HepG2 (cell line): ENCODE data around the gene PIP5K1C. TPM values are rescaled to one million over a fixed set of nuclear protein-coding genes. Genes with fewer than 3 reads are reported as not detected.

Experiments
- ADNP ChIP-seq: sonication (generic); formaldehyde crosslinking; IDR thresholded peaks from 2 replicates; pipeline ENCODE4 v1.4.0; 2020; ENCODE audit warnings: missing genetic modification reagents
- BRCA1 ChIP-seq: sonication (generic); formaldehyde crosslinking; IDR thresholded peaks from 2 replicates; pipeline ENCODE4 v1.4.0; 2020; ENCODE audit warnings: missing genetic modification reagents
- KMT2A ChIP-seq: sonication (generic); formaldehyde crosslinking; IDR thresholded peaks from 2 replicates; pipeline ENCODE4 v1.4.0; 2020; ENCODE audit warnings: missing genetic modification reagents
- PRMT3 ChIP-seq: sonication (generic); formaldehyde crosslinking; IDR thresholded peaks from 2 replicates; pipeline ENCODE4 v1.8.1; 2022; ENCODE audit warnings: low read depth, mild to moderate bottlenecking, moderate library complexity, missing genetic modification reagents, borderline replicate concordance
- TBP ChIP-seq: sonication (generic); formaldehyde crosslinking; IDR thresholded peaks from 2 replicates; pipeline ENCODE4 v1.5.0; 2020; ENCODE audit warnings: missing genetic modification reagents
- ZNF264 ChIP-seq: sonication (generic); formaldehyde crosslinking; IDR thresholded peaks from 2 replicates; pipeline ENCODE4 v1.4.0; 2020; ENCODE audit warnings: missing genetic modification reagents
- ZNF639 ChIP-seq: conservative IDR thresholded peaks from 2 replicates; pipeline ENCODE4 v1.6.1; 2018; ENCODE audit warnings: missing genetic modification reagents
- ZNF652 ChIP-seq: IDR thresholded peaks from 2 replicates; pipeline ENCODE4 v1.6.1; 2016; ENCODE audit warnings: low read depth, borderline replicate concordance
- ZNF709 ChIP-seq: sonication (generic); formaldehyde crosslinking; IDR thresholded peaks from 2 replicates; pipeline ENCODE4 v1.5.0; 2020; ENCODE audit warnings: mild to moderate bottlenecking, missing genetic modification reagents
- polyA plus RNA-seq, 8 experiments: library from polyadenylated mRNA; depleted of rRNA in 3 of 8; stranded (reverse) in 7 of 8; unstranded in 1 of 8; fragments of >200 nt; fragmentation: Illumina TruSeq in 4 of 8; extraction: Trizol in 4 of 8; gene quantifications; 2 replicates each; pipeline versions ENCODE4 v1.2.1 to v1.2.3, GENCODE V29; 2011 to 2016; ENCODE audit warnings: low read depth in 4 of 8, missing spikeins in 1 of 8, mixed read lengths in 1 of 8; ENCODE audit not compliant: insufficient read depth in 1 of 8
- total RNA-seq, 5 experiments: library from RNA; depleted of rRNA; stranded (reverse); fragments of >200 nt; fragmentation: Illumina TruSeq; extraction: Trizol; gene quantifications; 2 replicates each; pipeline ENCODE4 v1.2.3, GENCODE V29; 2016; ENCODE audit warnings: low read depth in 1 of 5
- TF ChIP-seq, protein P1 (sequence below), 2 experiments: sonication (generic) in 1 of 2; formaldehyde crosslinking in 1 of 2; IDR thresholded peaks; 2 replicates each; pipeline versions ENCODE4 v1.4.0 to v1.6.1; 2016 to 2020; ENCODE audit warnings: borderline replicate concordance in 1 of 2, low read depth in 1 of 2, mild to moderate bottlenecking in 1 of 2, missing genetic modification reagents in 1 of 2
- TF ChIP-seq, protein P2 (sequence below): sonication (generic); formaldehyde crosslinking; IDR thresholded peaks from 2 replicates; pipeline ENCODE4 v1.4.0; 2020; ENCODE audit warnings: mild to moderate bottlenecking, missing genetic modification reagents, borderline replicate concordance
- TF ChIP-seq, protein P3 (sequence below): IDR thresholded peaks from 2 replicates; pipeline ENCODE4 v1.6.1; 2016; ENCODE audit warnings: low read depth, missing genetic modification reagents, missing compliant biosample characterization

The PIP5K1C gene
- total and polyA plus RNA-seq, 2 of the 13 experiments (the other 11 are each of a cell fraction or from before 2014, with no cell fraction given), result 3.6 to 4.3 TPM

DNA sequence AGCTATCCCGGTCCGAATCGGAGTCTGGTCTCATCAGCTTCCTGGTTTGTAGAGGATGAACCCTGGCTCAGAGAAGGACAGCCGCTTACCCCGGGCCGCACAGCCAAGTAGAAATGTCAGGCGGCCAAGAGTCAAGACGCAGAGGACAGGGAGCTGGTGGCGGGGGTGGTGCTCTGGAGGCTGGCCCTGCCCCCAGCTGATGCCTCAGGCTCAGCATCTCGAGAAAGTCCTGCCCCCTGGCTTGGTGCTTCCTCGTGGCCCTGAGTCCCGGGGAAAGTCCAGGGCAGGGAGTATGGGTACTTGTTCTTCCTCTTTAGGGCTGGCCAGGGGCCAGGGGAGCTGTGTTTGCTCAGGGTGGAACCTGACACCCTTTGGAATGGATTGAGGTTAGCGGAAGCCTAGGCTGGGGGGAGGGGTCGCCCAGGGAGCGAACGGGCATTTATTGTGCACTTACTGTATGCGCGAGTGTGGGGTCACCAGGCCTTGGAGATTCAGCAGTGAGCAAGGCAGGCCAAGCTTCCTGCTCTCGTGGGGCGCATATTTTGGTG, 10.1 kb upstream of the PIP5K1C start (continued):
- TF ChIP-seq, protein P1, sequence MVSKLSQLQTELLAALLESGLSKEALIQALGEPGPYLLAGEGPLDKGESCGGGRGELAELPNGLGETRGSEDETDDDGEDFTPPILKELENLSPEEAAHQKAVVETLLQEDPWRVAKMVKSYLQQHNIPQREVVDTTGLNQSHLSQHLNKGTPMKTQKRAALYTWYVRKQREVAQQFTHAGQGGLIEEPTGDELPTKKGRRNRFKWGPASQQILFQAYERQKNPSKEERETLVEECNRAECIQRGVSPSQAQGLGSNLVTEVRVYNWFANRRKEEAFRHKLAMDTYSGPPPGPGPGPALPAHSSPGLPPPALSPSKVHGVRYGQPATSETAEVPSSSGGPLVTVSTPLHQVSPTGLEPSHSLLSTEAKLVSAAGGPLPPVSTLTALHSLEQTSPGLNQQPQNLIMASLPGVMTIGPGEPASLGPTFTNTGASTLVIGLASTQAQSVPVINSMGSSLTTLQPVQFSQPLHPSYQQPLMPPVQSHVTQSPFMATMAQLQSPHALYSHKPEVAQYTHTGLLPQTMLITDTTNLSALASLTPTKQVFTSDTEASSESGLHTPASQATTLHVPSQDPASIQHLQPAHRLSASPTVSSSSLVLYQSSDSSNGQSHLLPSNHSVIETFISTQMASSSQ (IDR thresholded peaks at IDR 0.05; ENCODE audit: low read depth), result peak; percentile 24; the same call in 1 of the 2 replicates
- TF ChIP-seq, protein P1 (CRISPR knock-in tag; IDR thresholded peaks at IDR 0.05; ENCODE audit: borderline replicate concordance), result peak; percentile 48; the same call in 1 of the 2 replicates
- TF ChIP-seq, protein P2, sequence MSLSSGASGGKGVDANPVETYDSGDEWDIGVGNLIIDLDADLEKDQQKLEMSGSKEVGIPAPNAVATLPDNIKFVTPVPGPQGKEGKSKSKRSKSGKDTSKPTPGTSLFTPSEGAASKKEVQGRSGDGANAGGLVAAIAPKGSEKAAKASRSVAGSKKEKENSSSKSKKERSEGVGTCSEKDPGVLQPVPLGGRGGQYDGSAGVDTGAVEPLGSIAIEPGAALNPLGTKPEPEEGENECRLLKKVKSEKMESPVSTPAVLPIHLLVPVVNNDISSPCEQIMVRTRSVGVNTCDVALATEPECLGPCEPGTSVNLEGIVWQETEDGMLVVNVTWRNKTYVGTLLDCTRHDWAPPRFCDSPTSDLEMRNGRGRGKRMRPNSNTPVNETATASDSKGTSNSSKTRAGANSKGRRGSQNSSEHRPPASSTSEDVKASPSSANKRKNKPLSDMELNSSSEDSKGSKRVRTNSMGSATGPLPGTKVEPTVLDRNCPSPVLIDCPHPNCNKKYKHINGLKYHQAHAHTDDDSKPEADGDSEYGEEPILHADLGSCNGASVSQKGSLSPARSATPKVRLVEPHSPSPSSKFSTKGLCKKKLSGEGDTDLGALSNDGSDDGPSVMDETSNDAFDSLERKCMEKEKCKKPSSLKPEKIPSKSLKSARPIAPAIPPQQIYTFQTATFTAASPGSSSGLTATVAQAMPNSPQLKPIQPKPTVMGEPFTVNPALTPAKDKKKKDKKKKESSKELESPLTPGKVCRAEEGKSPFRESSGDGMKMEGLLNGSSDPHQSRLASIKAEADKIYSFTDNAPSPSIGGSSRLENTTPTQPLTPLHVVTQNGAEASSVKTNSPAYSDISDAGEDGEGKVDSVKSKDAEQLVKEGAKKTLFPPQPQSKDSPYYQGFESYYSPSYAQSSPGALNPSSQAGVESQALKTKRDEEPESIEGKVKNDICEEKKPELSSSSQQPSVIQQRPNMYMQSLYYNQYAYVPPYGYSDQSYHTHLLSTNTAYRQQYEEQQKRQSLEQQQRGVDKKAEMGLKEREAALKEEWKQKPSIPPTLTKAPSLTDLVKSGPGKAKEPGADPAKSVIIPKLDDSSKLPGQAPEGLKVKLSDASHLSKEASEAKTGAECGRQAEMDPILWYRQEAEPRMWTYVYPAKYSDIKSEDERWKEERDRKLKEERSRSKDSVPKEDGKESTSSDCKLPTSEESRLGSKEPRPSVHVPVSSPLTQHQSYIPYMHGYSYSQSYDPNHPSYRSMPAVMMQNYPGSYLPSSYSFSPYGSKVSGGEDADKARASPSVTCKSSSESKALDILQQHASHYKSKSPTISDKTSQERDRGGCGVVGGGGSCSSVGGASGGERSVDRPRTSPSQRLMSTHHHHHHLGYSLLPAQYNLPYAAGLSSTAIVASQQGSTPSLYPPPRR (CRISPR knock-in tag), result peak; percentile 83; the same call in 1 of the 2 replicates
- TF ChIP-seq, protein P3, sequence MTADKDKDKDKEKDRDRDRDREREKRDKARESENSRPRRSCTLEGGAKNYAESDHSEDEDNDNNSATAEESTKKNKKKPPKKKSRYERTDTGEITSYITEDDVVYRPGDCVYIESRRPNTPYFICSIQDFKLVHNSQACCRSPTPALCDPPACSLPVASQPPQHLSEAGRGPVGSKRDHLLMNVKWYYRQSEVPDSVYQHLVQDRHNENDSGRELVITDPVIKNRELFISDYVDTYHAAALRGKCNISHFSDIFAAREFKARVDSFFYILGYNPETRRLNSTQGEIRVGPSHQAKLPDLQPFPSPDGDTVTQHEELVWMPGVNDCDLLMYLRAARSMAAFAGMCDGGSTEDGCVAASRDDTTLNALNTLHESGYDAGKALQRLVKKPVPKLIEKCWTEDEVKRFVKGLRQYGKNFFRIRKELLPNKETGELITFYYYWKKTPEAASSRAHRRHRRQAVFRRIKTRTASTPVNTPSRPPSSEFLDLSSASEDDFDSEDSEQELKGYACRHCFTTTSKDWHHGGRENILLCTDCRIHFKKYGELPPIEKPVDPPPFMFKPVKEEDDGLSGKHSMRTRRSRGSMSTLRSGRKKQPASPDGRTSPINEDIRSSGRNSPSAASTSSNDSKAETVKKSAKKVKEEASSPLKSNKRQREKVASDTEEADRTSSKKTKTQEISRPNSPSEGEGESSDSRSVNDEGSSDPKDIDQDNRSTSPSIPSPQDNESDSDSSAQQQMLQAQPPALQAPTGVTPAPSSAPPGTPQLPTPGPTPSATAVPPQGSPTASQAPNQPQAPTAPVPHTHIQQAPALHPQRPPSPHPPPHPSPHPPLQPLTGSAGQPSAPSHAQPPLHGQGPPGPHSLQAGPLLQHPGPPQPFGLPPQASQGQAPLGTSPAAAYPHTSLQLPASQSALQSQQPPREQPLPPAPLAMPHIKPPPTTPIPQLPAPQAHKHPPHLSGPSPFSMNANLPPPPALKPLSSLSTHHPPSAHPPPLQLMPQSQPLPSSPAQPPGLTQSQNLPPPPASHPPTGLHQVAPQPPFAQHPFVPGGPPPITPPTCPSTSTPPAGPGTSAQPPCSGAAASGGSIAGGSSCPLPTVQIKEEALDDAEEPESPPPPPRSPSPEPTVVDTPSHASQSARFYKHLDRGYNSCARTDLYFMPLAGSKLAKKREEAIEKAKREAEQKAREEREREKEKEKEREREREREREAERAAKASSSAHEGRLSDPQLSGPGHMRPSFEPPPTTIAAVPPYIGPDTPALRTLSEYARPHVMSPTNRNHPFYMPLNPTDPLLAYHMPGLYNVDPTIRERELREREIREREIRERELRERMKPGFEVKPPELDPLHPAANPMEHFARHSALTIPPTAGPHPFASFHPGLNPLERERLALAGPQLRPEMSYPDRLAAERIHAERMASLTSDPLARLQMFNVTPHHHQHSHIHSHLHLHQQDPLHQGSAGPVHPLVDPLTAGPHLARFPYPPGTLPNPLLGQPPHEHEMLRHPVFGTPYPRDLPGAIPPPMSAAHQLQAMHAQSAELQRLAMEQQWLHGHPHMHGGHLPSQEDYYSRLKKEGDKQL (CRISPR knock-in tag), result peak; percentile 59; the same call in 1 of the 2 replicates
- TF ChIP-seq TBP (CRISPR knock-in tag) (no peak), BRCA1 (CRISPR knock-in tag) (0 out of 2 replicates have a peak, but pooled peaks have one; percentile 32), ZNF264 (peak; percentile 91), ZNF652 (CRISPR knock-in tag) (peak; percentile 64; the same call in 1 of the 2 replicates), PRMT3 (CRISPR knock-in tag) (no peak), KMT2A (CRISPR knock-in tag) (0 out of 2 replicates have a peak, but pooled peaks have one; percentile 35), ZNF709 (CRISPR knock-in tag) (no peak), ZNF639 (CRISPR knock-in tag) (0 out of 2 replicates have a peak, but pooled peaks have one; percentile 56), ADNP (peak; percentile 95)
